Measurements from ENCODE around the gene KRT3. TPM values are rescaled to one million over a fixed set of nuclear protein-coding genes. Genes with fewer than 3 reads are reported as not detected.

Gene KRT3
- total RNA-seq, 1 donor from 2014 or later: 0.09 TPM

DNA sequence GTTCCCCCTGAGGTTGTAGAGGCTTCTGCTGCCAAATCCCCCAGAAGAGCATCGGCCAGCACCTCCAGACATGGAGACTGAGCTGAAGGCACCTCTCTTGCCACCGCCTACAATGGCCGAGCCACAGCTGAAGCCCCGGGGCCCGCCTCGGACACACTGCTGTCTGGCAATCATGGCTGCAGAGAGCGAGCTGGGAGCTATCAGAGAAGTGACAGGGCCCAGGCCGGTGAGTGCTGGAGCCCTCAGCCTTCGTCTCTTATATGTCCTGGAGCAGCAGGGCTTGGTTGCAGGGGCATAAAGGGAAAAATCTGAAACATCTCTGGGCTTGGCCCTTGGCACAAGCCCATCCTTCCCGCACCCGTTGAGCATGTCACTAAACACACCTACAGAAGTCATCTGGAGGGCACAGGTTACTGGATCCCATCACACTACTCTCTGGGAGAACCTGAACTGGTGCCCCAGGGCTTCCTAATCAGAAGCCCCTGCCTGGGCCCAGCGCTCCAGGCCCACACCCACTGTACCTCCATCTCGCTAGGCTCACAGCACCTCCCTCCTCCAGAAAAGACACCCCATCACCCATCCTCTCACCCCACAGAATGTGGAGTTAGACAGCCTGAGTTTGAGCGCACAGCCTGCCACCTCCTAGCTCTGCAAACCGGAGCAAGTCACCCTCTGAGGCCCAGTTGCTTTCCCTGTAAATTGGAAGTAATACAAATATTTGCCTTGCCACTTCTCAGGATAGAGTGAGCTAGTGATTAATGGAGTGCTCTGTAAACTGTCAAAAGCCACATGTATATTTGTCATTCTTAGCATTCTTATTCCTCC lies 18.2 kb upstream of the KRT3 start, which contains the start of gene KRT4:
Gene KRT4 (minus strand): TSS at position 232 of the 825 bp plus-strand sequence. CDS start 58 bp downstream, at position 174.
- Mint-ChIP-seq H3K27me3 (ENCODE audit: low read depth, unreplicated experiment) (peaks cover 58% of the 10 kb centered on the region), H3K4me3 (ENCODE audit: unreplicated experiment) (no peak within 1 kb of the TSS), H3K27ac (ENCODE audit: unreplicated experiment) (no peak within 1 kb of the TSS), H3K9me3 (ENCODE audit: unreplicated experiment) (no peaks in the 10 kb centered on the region), H3K36me3 (ENCODE audit: low read depth, unreplicated experiment) (peaks cover 4% of the 10 kb centered on the region), H3K4me1 (ENCODE audit: low read depth, unreplicated experiment) (peaks cover 4% of the 10 kb centered on the region)
- TF ChIP-seq, protein P1, sequence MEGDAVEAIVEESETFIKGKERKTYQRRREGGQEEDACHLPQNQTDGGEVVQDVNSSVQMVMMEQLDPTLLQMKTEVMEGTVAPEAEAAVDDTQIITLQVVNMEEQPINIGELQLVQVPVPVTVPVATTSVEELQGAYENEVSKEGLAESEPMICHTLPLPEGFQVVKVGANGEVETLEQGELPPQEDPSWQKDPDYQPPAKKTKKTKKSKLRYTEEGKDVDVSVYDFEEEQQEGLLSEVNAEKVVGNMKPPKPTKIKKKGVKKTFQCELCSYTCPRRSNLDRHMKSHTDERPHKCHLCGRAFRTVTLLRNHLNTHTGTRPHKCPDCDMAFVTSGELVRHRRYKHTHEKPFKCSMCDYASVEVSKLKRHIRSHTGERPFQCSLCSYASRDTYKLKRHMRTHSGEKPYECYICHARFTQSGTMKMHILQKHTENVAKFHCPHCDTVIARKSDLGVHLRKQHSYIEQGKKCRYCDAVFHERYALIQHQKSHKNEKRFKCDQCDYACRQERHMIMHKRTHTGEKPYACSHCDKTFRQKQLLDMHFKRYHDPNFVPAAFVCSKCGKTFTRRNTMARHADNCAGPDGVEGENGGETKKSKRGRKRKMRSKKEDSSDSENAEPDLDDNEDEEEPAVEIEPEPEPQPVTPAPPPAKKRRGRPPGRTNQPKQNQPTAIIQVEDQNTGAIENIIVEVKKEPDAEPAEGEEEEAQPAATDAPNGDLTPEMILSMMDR (IDR thresholded peaks at IDR 0.05; ENCODE audit: insufficient read depth, low read depth, low read length): no peak
- TF ChIP-seq EZH2 (IDR thresholded peaks at IDR 0.05; ENCODE audit: insufficient read depth, low read length): no peak
- Histone ChIP-seq H4K20me1 (ENCODE audit: insufficient read depth, low read length) (no peaks in the 10 kb centered on the region), H3K4me1 (ENCODE audit: insufficient read depth, low read length) (no peaks in the 10 kb centered on the region), H3K27me3 (ENCODE audit: insufficient read depth, low read length) (peaks cover 18% of the 10 kb centered on the region), H3K9me3 (ENCODE audit: insufficient read depth, low read depth, low read length) (no peaks in the 10 kb centered on the region), H3K9ac (ENCODE audit: low read length) (no peak within 1 kb of the TSS), H3K4me3 (ENCODE audit: insufficient read depth, low read depth, low read length) (no peak within 1 kb of the TSS), H3K36me3 (ENCODE audit: insufficient read depth, low read length) (no peaks in the 10 kb centered on the region), H3K79me2 (ENCODE audit: insufficient read depth, low read length) (no peaks in the 10 kb centered on the region), H3K27ac (ENCODE audit: low read depth, low read length) (no peak within 1 kb of the TSS), H2AFZ (ENCODE audit: low read depth, low read length) (no peak within 1 kb of the TSS), H3K4me2 (ENCODE audit: low read length) (no peak within 1 kb of the TSS)
- DNase-seq (ENCODE audit: low read depth): peak; percentile 63
- no peak for FAIRE-seq

DNA sequence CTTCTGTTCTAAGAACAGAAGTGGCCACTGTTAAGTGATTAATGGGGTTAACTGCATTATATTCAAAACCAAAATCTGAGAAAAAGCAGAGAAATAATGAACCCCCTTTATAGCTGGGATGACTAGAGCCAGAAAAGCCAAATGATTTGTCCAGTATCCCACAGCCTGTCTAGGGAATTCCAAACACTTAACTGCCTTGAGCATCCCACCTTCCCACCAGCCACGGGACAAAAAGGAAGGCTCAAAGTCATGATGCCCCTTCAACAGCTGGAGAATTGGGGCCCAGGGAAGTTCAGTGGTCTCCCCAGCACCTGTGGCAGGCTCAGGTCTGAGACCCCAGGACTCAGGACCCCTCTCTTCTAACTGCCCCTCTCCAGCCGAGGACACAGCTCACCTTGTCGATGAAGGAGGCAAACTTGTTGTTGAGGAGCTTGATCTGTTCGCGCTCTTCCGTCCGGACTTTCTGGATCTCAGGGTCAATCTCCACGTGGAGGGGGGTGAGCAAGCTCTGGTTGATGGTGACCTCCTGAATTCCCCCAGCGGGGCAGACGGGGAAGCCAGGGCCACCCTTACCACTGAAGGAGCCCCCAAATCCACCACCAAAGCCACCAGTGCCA lies 17.4 kb upstream of the KRT3 start:
- H3K27ac Mint-ChIP-seq (ENCODE audit: unreplicated experiment): no peak overlapping the region
- no peak overlapping the region for H3K27ac ChIP-seq (ENCODE audit: low read depth, low read length)
- H3K4me2 ChIP-seq (ENCODE audit: low read length): no peak overlapping the region
- no peak overlapping the region for H2AFZ ChIP-seq (ENCODE audit: low read depth, low read length)
- peaks cover 25% of the 10 kb centered on the region for H3K27me3 ChIP-seq (ENCODE audit: insufficient read depth, low read length)
- no peak for TF ChIP-seq EZH2 (IDR thresholded peaks at IDR 0.05; ENCODE audit: insufficient read depth, low read length)
- TF ChIP-seq, protein P1 (IDR thresholded peaks at IDR 0.05; ENCODE audit: insufficient read depth, low read depth, low read length): no peak
- no peak overlapping the region for H3K4me3 ChIP-seq (ENCODE audit: insufficient read depth, low read depth, low read length)
- FAIRE-seq: no peak
- peaks cover 59% of the 10 kb centered on the region for H3K27me3 Mint-ChIP-seq (ENCODE audit: low read depth, unreplicated experiment)
- no peaks in the 10 kb centered on the region for H3K9me3 Mint-ChIP-seq (ENCODE audit: unreplicated experiment)
- no peak for DNase-seq (ENCODE audit: low read depth)
- H3K79me2 ChIP-seq (ENCODE audit: insufficient read depth, low read length): no peaks in the 10 kb centered on the region
- H3K9ac ChIP-seq (ENCODE audit: low read length): no peak overlapping the region
- no peaks in the 10 kb centered on the region for H3K36me3 ChIP-seq (ENCODE audit: insufficient read depth, low read length)
- peaks cover 4% of the 10 kb centered on the region for H3K36me3 Mint-ChIP-seq (ENCODE audit: low read depth, unreplicated experiment)
- no peak overlapping the region for H3K4me3 Mint-ChIP-seq (ENCODE audit: unreplicated experiment)
- peaks cover 4% of the 10 kb centered on the region for H3K4me1 Mint-ChIP-seq (ENCODE audit: low read depth, unreplicated experiment)
- no peaks in the 10 kb centered on the region for H3K9me3 ChIP-seq (ENCODE audit: insufficient read depth, low read depth, low read length)
- no peaks in the 10 kb centered on the region for H3K4me1 ChIP-seq (ENCODE audit: insufficient read depth, low read length)
- no peaks in the 10 kb centered on the region for H4K20me1 ChIP-seq (ENCODE audit: insufficient read depth, low read length)

Data from astrocyte (in vitro differentiated cells and primary cell).